ENCODE measurements around the gene SERPIND1.
A peak's percentile ranks its signal among the peaks of the same experiment; 100 is the strongest.

The SERPIND1 gene

GRCh38 chr22:20792221-20792965, 18.5 kb downstream of the SERPIND1 start:
- DNase-seq (ENCODE audit: low spot score), result no peak

- DNase-seq (ENCODE audit: low spot score), result no peak
These were observed 19.2 kb downstream of the SERPIND1 start for GRCh38 chr22:20792966-20793728.

GRCh38 chr22:20793748-20794649, 20.1 kb downstream of the SERPIND1 start:
- no peak for DNase-seq (ENCODE audit: low spot score)

GRCh38 chr22:20794650-20795413, 20.9 kb downstream of the SERPIND1 start:
- no peak for DNase-seq (ENCODE audit: low spot score)

- no peak for DNase-seq (ENCODE audit: low spot score)
These were observed 22.8 kb downstream of the SERPIND1 start for GRCh38 chr22:20796731-20797130.

- DNase-seq (ENCODE audit: low spot score), result no peak
These were observed 24.3 kb downstream of the SERPIND1 start for GRCh38 chr22:20798218-20798617.

- no peak for DNase-seq (ENCODE audit: low spot score)
These were observed 25.1 kb downstream of the SERPIND1 start for GRCh38 chr22:20798974-20799373.

GRCh38 chr22:20799449-20799848, 25.5 kb downstream of the SERPIND1 start:
- no peak for DNase-seq (ENCODE audit: low spot score)

- no peak for DNase-seq (ENCODE audit: low spot score)
These were observed 28.5 kb downstream of the SERPIND1 start for GRCh38 chr22:20802452-20802851.

- no peak for DNase-seq (ENCODE audit: low spot score)
These were observed 29.1 kb downstream of the SERPIND1 start for GRCh38 chr22:20802922-20803553.

GRCh38 chr22:20803696-20804324, 29.9 kb downstream of the SERPIND1 start:
- no peak for DNase-seq (ENCODE audit: low spot score)

GRCh38 chr22:20804650-20805049, 30.7 kb downstream of the SERPIND1 start:
- no peak for DNase-seq (ENCODE audit: low spot score)

GRCh38 chr22:20805972-20806471, 32.1 kb downstream of the SERPIND1 start:
- DNase-seq (ENCODE audit: low spot score), result no peak

GRCh38 chr22:20807315-20807752, 33.4 kb downstream of the SERPIND1 start:
- DNase-seq (ENCODE audit: low spot score), result peak; percentile 42

- no peak for DNase-seq (ENCODE audit: low spot score)
These were observed 34.9 kb downstream of the SERPIND1 start for GRCh38 chr22:20808844-20809243.

GRCh38 chr22:20809538-20810185, 35.7 kb downstream of the SERPIND1 start:
- no peak for DNase-seq (ENCODE audit: low spot score)

- DNase-seq (ENCODE audit: low spot score), result no peak
These were observed 36.7 kb downstream of the SERPIND1 start for GRCh38 chr22:20810645-20811044.

GRCh38 chr22:20811171-20811570, 37.3 kb downstream of the SERPIND1 start:
- no peak for DNase-seq (ENCODE audit: low spot score)

- DNase-seq (ENCODE audit: low spot score), result no peak
These were observed 38.2 kb downstream of the SERPIND1 start for GRCh38 chr22:20811971-20812660.

Data from globus pallidus (tissue), 1 donor.